ENCODE results near the gene ITPR1.

GRCh38 chr3:4776399-4776979 is 283.3 kb downstream of the ITPR1 start:
- TF ChIP-seq CTCF (IDR thresholded peaks at IDR 0.05; ENCODE audit: low read depth, low read length), result no peak
- no peak for TF ChIP-seq POLR2A (IDR thresholded peaks at IDR 0.05; ENCODE audit: extremely low read depth, insufficient read length)
- no peak for TF ChIP-seq MAX (IDR thresholded peaks at IDR 0.05; ENCODE audit: low read depth, low read length)

Data from NB4 (cell line).